COLO668 (cell line): Measurements from ENCODE around the gene ACAD10.
"Not testable (repeated sequence)": the region's sequence is repeated elsewhere in the genome, so short reads cannot be mapped to it uniquely, and the experiment has no call there.

ENCODE experiments used
- DNase-seq: peaks from one replicate; lab custom pipeline; 2025; ENCODE audit not compliant: unreplicated experiment; lab: John Stamatoyannopoulos, UW

ACAD10 gene

GRCh38 chr12:111748867-111749266 is 63.0 kb downstream of the ACAD10 start:
- DNase-seq = no peak

GRCh38 chr12:111749391-111749790 is 63.5 kb downstream of the ACAD10 start:
- no peak for DNase-seq

DNA sequence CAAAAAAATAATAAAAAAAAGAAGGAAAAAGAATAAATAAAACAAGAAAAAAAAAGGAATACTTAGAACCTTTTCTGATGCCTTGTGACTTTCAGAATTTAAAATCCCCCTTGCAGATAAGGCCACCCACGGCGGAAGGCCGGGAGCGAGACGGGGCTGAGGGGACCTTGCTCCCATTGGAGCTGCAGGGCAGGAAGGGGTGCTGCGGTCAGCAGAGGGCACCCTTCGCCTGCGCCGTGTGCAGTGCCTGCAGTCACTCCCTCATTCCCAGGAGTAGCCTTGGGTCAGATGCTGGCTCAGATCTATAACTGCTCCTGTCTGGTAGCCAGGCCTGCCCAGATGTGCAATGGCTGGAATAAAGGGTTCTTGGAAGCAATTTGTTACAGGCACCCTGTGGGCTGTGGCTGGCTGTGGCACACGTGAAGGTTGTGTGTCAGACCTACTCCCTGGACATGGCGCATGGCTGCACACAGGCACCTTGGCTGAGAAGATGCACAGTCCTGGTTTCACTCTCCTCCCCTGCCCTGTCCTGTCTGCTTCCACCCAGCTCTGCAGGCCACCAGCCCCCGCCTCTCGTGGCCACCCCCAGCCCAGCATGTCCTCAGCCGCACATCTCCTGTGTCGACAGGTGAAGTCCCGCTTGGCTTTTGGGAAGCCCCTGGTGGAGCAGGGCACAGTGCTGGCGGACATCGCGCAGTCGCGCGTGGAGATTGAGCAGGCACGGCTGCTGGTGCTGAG is 67.5 kb downstream of the ACAD10 start:
- DNase-seq = peak; percentile 66

- DNase-seq = no peak
These were observed 68.8 kb downstream of the ACAD10 start for GRCh38 chr12:111754671-111755070.

- no peak for DNase-seq
These were observed 70.3 kb downstream of the ACAD10 start for GRCh38 chr12:111756196-111756595.

DNA sequence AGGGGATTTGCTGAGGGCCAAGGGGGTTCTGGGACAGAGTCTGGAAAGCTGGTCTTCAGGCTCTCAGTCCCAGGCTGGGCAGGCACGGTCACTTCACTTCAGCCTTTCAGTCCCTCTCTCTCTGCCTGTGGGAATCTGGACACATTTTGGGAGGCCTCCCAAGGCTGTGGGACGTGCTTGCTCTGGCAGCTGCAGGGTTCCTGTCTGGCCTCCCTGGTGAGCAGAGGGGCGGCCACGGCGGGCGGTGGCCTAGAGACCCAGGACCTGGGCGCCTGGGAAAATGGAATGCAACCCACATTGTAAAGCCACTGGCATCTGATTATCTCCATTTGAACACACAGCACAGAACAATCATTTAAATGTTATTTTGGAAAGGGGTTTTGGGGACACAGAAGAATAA is 70.8 kb downstream of the ACAD10 start:
- no peak for DNase-seq

- no peak for DNase-seq
These were observed 71.7 kb downstream of the ACAD10 start for GRCh38 chr12:111757361-111758119.

DNA sequence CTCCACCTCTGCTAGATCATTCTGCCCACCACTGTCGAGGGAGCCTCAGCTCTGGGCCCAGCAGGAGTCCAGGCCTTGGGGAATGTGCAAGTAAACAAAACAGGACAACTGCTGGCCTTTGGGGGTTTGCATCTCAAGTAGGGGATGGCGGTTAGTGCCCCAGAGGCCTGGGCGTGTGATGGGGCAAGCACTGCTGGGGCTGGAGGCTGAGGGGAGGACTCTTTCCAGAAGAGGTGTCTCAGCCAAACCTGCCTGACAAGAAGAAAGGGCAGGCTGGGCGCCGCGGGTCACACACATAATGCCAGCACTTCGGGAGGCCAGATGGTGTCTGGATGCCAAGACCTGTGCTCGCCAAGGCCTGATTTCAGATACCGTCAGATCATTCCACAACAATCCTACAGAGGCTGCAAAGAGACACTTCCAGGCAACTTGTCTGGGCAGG is 72.3 kb downstream of the ACAD10 start:
- DNase-seq = no peak

DNA sequence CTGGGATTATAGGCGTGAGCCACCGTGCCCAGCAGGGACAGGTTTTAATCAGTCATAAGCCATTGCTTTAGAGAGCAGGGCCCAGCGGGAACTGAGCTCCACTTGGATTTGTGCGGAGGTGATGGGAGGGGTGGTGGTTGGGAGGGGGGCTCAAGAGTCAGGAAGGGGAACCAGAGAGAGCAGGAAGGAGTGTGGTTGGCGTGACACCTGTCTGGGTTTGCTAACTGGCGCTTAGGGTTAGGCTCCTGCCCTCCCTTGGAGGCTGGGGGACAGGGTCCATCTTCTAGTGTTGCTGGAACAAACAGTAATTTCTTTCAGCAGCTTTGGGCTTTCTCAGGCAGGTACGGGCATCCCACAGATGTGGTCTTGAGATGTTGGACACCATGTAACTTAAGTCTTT is 73.4 kb downstream of the ACAD10 start:
- DNase-seq = no peak

- no peak for DNase-seq
These were observed 74.1 kb downstream of the ACAD10 start for GRCh38 chr12:111759991-111760390.

GRCh38 chr12:111761099-111761498 is 75.2 kb downstream of the ACAD10 start:
- peak; percentile 21 for DNase-seq

GRCh38 chr12:111761706-111762105 is 75.9 kb downstream of the ACAD10 start:
- no peak for DNase-seq

DNA sequence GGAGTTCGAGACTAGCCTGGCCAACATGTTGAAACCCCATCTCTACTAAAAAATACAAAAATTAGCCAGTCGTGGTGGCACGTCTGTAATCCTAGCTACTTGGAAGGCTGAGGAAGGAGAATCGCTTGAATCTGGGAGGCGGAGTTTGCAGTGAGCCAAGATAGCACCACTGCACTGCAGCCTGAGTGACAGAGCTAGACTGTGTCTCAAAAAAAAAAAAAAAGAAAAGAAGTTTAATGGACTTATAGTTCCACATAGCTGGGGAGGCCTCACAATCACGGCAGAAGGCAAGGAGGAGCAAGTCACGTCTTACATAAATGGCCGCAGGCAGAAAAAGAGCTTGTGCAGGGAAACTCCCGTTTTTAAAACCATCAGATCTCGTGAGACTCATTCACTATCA is 77.7 kb downstream of the ACAD10 start:
- not testable (repeated sequence) for DNase-seq

- no peak for DNase-seq
These were observed 78.4 kb downstream of the ACAD10 start for GRCh38 chr12:111764120-111764821.

DNA sequence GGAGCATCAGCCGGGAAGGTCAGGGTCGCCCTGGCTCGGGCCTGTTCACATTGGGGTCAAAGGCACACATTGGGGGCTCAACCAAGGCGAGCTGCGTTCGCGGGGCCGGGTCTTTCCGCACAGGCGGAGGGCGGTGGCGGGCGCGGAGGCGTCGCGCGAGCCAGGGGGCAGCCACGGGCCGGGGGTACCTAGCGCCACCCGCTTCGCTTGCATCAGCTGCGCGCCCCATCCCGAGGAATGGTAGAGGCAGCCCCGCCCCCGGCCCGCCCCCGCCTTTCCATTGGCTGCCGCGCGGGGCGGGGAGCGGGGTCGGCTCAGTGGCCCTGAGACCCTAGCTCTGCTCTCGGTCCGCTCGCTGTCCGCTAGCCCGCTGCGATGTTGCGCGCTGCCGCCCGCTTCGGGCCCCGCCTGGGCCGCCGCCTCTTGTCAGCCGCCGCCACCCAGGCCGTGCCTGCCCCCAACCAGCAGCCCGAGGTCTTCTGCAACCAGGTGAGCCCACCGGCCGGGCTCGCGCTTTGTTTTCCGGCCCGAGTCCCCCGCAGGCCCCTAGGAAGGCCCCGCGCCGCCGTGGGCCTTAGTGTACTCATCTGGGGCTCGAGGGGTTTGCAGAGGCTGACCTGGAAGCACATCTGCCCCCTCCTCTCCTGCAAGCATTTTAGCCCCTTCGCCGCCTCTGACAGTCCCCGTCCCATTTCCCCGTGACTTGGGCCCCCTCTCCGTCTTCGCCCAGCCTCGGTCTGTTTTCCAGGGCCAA is 80.9 kb downstream of the ACAD10 start, which contains the start of gene ALDH2:
ALDH2 (plus strand) TSS at position 326 of the 754 bp plus-strand sequence; CDS start at position 376, 50 bp downstream.
- peak; percentile 83 for DNase-seq

DNA sequence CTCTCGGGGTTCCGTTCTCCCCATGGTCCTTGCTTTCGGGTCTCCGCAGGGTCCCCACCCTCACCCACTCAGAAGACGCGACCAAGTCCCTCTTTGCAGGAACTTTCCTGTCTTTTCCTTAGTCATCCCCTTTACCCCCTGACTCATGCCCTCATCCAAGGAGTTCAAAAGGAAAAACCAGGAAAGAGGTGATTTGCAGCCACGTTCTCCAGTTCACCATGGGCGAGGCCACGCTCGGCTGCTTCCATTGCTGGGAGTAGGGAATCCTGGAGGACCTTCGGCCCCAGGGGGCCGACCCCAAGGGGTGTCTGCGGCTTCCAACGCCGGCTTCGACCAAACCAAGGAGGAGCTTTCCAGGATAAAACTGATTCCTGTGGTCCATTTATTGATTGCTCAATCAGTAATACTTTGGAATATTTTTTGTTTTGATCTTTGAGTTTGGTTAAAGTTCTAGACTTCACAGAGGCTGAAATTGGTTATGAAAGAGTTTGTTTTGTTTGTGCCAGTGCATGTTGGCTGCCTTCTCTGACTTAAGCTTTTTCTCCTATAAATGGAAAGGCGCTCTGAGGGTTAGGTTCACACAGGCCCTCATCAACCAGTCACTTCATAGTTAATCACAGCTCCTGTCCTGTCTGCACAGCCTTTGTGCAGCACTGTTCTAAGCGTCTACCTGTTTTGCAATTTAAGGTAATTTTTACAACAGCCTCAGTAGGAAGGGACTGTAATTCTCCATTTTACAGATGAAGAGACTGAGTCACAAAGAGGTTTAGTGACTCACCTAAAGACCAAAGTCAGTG is 81.7 kb downstream of the ACAD10 start:
- peak; percentile 48 for DNase-seq

- DNase-seq = peak; percentile 61
These were observed 82.5 kb downstream of the ACAD10 start for GRCh38 chr12:111768159-111768895.

DNA sequence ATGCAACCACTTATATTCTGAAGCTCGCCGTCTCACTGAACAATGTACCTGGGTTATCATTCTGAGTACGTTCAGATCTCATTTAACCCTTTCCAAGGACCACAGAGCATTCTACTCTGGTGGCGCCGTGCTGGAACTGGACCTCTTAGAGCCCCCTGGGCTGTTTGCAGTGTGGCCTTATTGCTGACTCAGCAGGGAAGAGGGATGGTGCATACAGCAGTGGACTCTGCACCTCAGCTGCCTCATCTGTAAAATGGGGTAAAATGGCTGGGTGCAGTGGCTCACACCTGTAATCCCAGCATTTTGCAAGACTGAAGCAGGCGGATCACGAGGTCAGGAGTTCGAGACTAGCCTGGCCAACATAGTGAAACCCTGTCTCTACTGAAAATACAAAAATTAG is 83.7 kb downstream of the ACAD10 start:
- no peak for DNase-seq

- DNase-seq = peak; percentile 48
These were observed 88.1 kb downstream of the ACAD10 start for GRCh38 chr12:111773801-111774551.
